ENCODE data around the gene PLA1A. TPM values are rescaled to one million over a fixed set of nuclear protein-coding genes. Genes with fewer than 3 reads are reported as not detected.

Gene PLA1A
- polyA plus RNA-seq, 3 donors = 0.36 TPM; not detected in 2

DNA sequence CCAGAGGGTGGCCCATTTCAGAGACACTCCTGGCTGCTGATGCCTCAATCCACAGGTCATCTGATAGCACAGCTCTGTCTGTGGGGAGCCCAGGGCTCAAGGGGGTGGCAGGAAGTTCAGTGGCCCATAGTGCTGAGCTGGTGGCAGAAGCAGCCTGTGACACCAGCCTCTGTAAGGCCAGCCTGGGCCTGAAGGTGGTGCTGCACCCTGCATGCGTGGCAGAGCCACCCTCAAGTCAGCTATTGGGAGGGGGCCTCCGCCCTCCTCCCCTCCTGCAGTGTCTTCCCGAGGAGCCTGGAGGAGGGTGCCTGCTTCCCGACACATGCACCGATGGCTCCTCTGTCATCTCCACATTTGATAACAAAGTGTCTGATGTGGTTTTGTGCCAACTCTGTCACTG, 3.0 kb downstream of the PLA1A start:
- Mint-ChIP-seq H3K27ac (no peak overlapping the region), H3K36me3 (no peaks in the 10 kb centered on the region), H3K4me1 (peaks cover 20% of the 10 kb centered on the region), H3K4me3 (no peak overlapping the region), H3K27me3 (ENCODE audit: low read depth in 3 of 3) (peaks cover 0 to 7% (median 2%) of the 10 kb centered on the region in 3 donors), H3K9me3 (no peaks in the 10 kb centered on the region)
- Histone ChIP-seq H3K4me3 (replicated peaks in 1 of 3; ENCODE audit: low read depth in 2 of 3, low read length in 3 of 3) (no peak overlapping the region), H2AFZ (ENCODE audit: insufficient read depth, low read depth, low read length, poor library complexity, severe bottlenecking) (peak overlapping the region; percentile 18), H4K20me1 (ENCODE audit: insufficient read depth, low read length) (no peaks in the 10 kb centered on the region), H3K4me2 (replicated peaks; ENCODE audit: extremely low read depth, low read length, poor library complexity, severe bottlenecking) (no peak overlapping the region), H3K9ac (ENCODE audit: insufficient read depth, low read length, poor library complexity, severe bottlenecking) (no peak overlapping the region), H3K27ac (ENCODE audit: low read depth in 1 of 2, low read length in 2 of 2) (no peak overlapping the region), H3K36me3 (replicated peaks in 1 of 2; ENCODE audit: control insufficient read depth in 1 of 2, insufficient read depth in 2 of 2, low read length in 2 of 2) (no peaks in the 10 kb centered on the region), H3K27me3 (ENCODE audit: control insufficient read depth in 2 of 2, insufficient read depth in 2 of 2, low read length in 2 of 2) (no peaks in the 10 kb centered on the region), H3K79me2 (ENCODE audit: insufficient read depth, low read length) (no peaks in the 10 kb centered on the region), H3K4me1 (ENCODE audit: control insufficient read depth in 1 of 2, insufficient read depth in 2 of 2, low read length in 2 of 2) (peaks cover 16 to 18% of the 10 kb centered on the region in 2 donors), H3K9me3 (replicated peaks in 1 of 2; ENCODE audit: control insufficient read depth in 1 of 2, insufficient read depth in 1 of 2, low read length in 2 of 2) (no peaks in the 10 kb centered on the region)
- TF ChIP-seq, protein P1, sequence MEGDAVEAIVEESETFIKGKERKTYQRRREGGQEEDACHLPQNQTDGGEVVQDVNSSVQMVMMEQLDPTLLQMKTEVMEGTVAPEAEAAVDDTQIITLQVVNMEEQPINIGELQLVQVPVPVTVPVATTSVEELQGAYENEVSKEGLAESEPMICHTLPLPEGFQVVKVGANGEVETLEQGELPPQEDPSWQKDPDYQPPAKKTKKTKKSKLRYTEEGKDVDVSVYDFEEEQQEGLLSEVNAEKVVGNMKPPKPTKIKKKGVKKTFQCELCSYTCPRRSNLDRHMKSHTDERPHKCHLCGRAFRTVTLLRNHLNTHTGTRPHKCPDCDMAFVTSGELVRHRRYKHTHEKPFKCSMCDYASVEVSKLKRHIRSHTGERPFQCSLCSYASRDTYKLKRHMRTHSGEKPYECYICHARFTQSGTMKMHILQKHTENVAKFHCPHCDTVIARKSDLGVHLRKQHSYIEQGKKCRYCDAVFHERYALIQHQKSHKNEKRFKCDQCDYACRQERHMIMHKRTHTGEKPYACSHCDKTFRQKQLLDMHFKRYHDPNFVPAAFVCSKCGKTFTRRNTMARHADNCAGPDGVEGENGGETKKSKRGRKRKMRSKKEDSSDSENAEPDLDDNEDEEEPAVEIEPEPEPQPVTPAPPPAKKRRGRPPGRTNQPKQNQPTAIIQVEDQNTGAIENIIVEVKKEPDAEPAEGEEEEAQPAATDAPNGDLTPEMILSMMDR (IDR thresholded peaks at IDR 0.05) = peak; percentile 63
- intact Hi-C loops (cut with micrococcal nuclease) = no loop called here
- 20% methylated on average over 1 of the region's 5 CpGs for WGBS (ENCODE audit: insufficient coverage)
- DNase-seq = peak in 2 of 3 donors; percentile 10 to 44

DNA sequence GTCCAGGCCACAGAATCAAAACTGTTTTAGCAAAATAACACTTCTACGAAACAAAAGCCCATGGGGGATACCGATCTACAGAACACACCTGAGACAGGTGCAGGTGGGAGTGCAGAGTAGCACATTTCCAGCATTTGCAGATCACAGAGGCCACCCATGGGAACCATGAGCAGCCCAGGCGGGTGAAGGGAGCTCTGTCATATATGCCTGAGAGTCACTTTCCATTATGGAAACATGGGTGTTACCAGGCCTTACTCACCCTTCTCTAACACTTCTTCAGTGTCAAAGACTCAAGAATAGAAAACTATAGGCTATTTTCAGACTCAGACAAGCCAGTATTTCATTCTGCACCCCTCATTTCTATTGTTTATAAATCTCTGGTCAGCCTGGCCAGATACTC, 3.5 kb downstream of the PLA1A start:
- no peaks in the 10 kb centered on the region for H3K27me3 ChIP-seq (ENCODE audit: control insufficient read depth in 2 of 2, insufficient read depth in 2 of 2, low read length in 2 of 2)
- intact Hi-C loops (cut with micrococcal nuclease) = no loop called here
- Mint-ChIP-seq H3K4me1 (peaks cover 16% of the 10 kb centered on the region), H3K4me3 (no peak overlapping the region), H3K27ac (no peak overlapping the region), H3K36me3 (no peaks in the 10 kb centered on the region), H3K9me3 (no peaks in the 10 kb centered on the region), H3K27me3 (ENCODE audit: low read depth in 3 of 3) (peaks cover 0 to 6% (median 2%) of the 10 kb centered on the region in 3 donors)
- 100% methylated on average over 1 of the region's 3 CpGs for WGBS (ENCODE audit: insufficient coverage)
- DNase-seq = no peak
- peaks cover 11 to 14% of the 10 kb centered on the region in 2 donors for H3K4me1 ChIP-seq (ENCODE audit: control insufficient read depth in 1 of 2, insufficient read depth in 2 of 2, low read length in 2 of 2)
- H3K9me3 ChIP-seq (replicated peaks in 1 of 2; ENCODE audit: control insufficient read depth in 1 of 2, insufficient read depth in 1 of 2, low read length in 2 of 2) = no peaks in the 10 kb centered on the region
- TF ChIP-seq, protein P1 (IDR thresholded peaks at IDR 0.05) = no peak
- H3K4me2 ChIP-seq (replicated peaks; ENCODE audit: extremely low read depth, low read length, poor library complexity, severe bottlenecking) = no peak overlapping the region
- H3K9ac ChIP-seq (ENCODE audit: insufficient read depth, low read length, poor library complexity, severe bottlenecking) = no peak overlapping the region
- no peak overlapping the region for H3K27ac ChIP-seq (ENCODE audit: low read depth in 1 of 2, low read length in 2 of 2)
- peak overlapping the region; percentile 18 for H2AFZ ChIP-seq (ENCODE audit: insufficient read depth, low read depth, low read length, poor library complexity, severe bottlenecking)
- no peak overlapping the region for H3K4me3 ChIP-seq (replicated peaks in 1 of 3; ENCODE audit: low read depth in 2 of 3, low read length in 3 of 3)
- H4K20me1 ChIP-seq (ENCODE audit: insufficient read depth, low read length) = no peaks in the 10 kb centered on the region
- H3K79me2 ChIP-seq (ENCODE audit: insufficient read depth, low read length) = no peaks in the 10 kb centered on the region
- H3K36me3 ChIP-seq (replicated peaks in 1 of 2; ENCODE audit: control insufficient read depth in 1 of 2, insufficient read depth in 2 of 2, low read length in 2 of 2) = no peaks in the 10 kb centered on the region
